ENCODE measurements around the gene PLEKHA5.

The PLEKHA5 gene

GRCh38 chr12:19171731-19172130, 42.2 kb downstream of the PLEKHA5 start:
- Mint-ChIP-seq H3K27ac (no peak overlapping the region), H3K27me3 (no peaks in the 10 kb centered on the region), H3K9me3 (no peaks in the 10 kb centered on the region), H3K4me3 (no peak overlapping the region), H3K4me1 (ENCODE audit: low read depth) (no peaks in the 10 kb centered on the region), H3K36me3 (ENCODE audit: low read depth) (no peaks in the 10 kb centered on the region)

GRCh38 chr12:19177754-19178153, 48.2 kb downstream of the PLEKHA5 start:
- H3K27ac Mint-ChIP-seq, result no peak overlapping the region

GRCh38 chr12:19179986-19180385, 50.5 kb downstream of the PLEKHA5 start:
- H3K27ac Mint-ChIP-seq, result no peak overlapping the region
- H3K9me3 Mint-ChIP-seq, result no peaks in the 10 kb centered on the region
- H3K4me1 Mint-ChIP-seq (ENCODE audit: low read depth), result no peaks in the 10 kb centered on the region
- H3K27me3 Mint-ChIP-seq, result no peaks in the 10 kb centered on the region
- H3K4me3 Mint-ChIP-seq, result no peak overlapping the region
- H3K36me3 Mint-ChIP-seq (ENCODE audit: low read depth), result no peaks in the 10 kb centered on the region

More at GRCh38 chr12:19177754-19178153, 48.2 kb downstream of the PLEKHA5 start:
- Mint-ChIP-seq H3K27me3 (no peaks in the 10 kb centered on the region), H3K4me3 (no peak overlapping the region), H3K36me3 (ENCODE audit: low read depth) (no peaks in the 10 kb centered on the region), H3K4me1 (ENCODE audit: low read depth) (no peaks in the 10 kb centered on the region), H3K9me3 (no peaks in the 10 kb centered on the region)

- Mint-ChIP-seq H3K36me3 (ENCODE audit: low read depth) (no peaks in the 10 kb centered on the region), H3K27ac (no peak overlapping the region), H3K4me1 (ENCODE audit: low read depth) (no peaks in the 10 kb centered on the region), H3K4me3 (no peak overlapping the region), H3K9me3 (no peaks in the 10 kb centered on the region), H3K27me3 (no peaks in the 10 kb centered on the region)
Measured at GRCh38 chr12:19181666-19182426, 52.3 kb downstream of the PLEKHA5 start.

- no peak overlapping the region for H3K4me3 Mint-ChIP-seq
- H3K27ac Mint-ChIP-seq, result no peak overlapping the region
- H3K36me3 Mint-ChIP-seq (ENCODE audit: low read depth), result no peaks in the 10 kb centered on the region
- H3K4me1 Mint-ChIP-seq (ENCODE audit: low read depth), result no peaks in the 10 kb centered on the region
- H3K9me3 Mint-ChIP-seq, result no peaks in the 10 kb centered on the region
- H3K27me3 Mint-ChIP-seq, result no peaks in the 10 kb centered on the region
Measured at GRCh38 chr12:19183121-19183838, 53.7 kb downstream of the PLEKHA5 start.

- no peaks in the 10 kb centered on the region for H3K36me3 Mint-ChIP-seq (ENCODE audit: low read depth)
- H3K27ac Mint-ChIP-seq, result no peak overlapping the region
- no peaks in the 10 kb centered on the region for H3K4me1 Mint-ChIP-seq (ENCODE audit: low read depth)
- no peaks in the 10 kb centered on the region for H3K27me3 Mint-ChIP-seq
- no peaks in the 10 kb centered on the region for H3K9me3 Mint-ChIP-seq
- H3K4me3 Mint-ChIP-seq, result no peak overlapping the region
Measured at GRCh38 chr12:19185262-19185929, 55.9 kb downstream of the PLEKHA5 start.

- H3K27me3 Mint-ChIP-seq, result no peaks in the 10 kb centered on the region
- no peak overlapping the region for H3K27ac Mint-ChIP-seq
- no peak overlapping the region for H3K4me3 Mint-ChIP-seq
- no peaks in the 10 kb centered on the region for H3K36me3 Mint-ChIP-seq (ENCODE audit: low read depth)
- no peaks in the 10 kb centered on the region for H3K4me1 Mint-ChIP-seq (ENCODE audit: low read depth)
- H3K9me3 Mint-ChIP-seq, result no peaks in the 10 kb centered on the region
Measured at GRCh38 chr12:19186722-19187661, 57.5 kb downstream of the PLEKHA5 start.

- H3K36me3 Mint-ChIP-seq (ENCODE audit: low read depth), result no peaks in the 10 kb centered on the region
- no peaks in the 10 kb centered on the region for H3K4me1 Mint-ChIP-seq (ENCODE audit: low read depth)
- H3K27me3 Mint-ChIP-seq, result no peaks in the 10 kb centered on the region
- no peak overlapping the region for H3K4me3 Mint-ChIP-seq
- H3K27ac Mint-ChIP-seq, result no peak overlapping the region
- no peaks in the 10 kb centered on the region for H3K9me3 Mint-ChIP-seq
Measured at GRCh38 chr12:19189522-19189921, 60.0 kb downstream of the PLEKHA5 start.

- H3K4me1 Mint-ChIP-seq (ENCODE audit: low read depth), result no peaks in the 10 kb centered on the region
- no peaks in the 10 kb centered on the region for H3K9me3 Mint-ChIP-seq
- no peaks in the 10 kb centered on the region for H3K36me3 Mint-ChIP-seq (ENCODE audit: low read depth)
- H3K27me3 Mint-ChIP-seq, result no peaks in the 10 kb centered on the region
- H3K27ac Mint-ChIP-seq, result no peak overlapping the region
- no peak overlapping the region for H3K4me3 Mint-ChIP-seq
Measured at GRCh38 chr12:19190292-19191031, 60.9 kb downstream of the PLEKHA5 start.

- Mint-ChIP-seq H3K9me3 (no peaks in the 10 kb centered on the region), H3K4me3 (no peak overlapping the region), H3K4me1 (ENCODE audit: low read depth) (no peaks in the 10 kb centered on the region), H3K36me3 (ENCODE audit: low read depth) (no peaks in the 10 kb centered on the region), H3K27ac (no peak overlapping the region), H3K27me3 (no peaks in the 10 kb centered on the region)
Measured at GRCh38 chr12:19191089-19191488, 61.6 kb downstream of the PLEKHA5 start.

GRCh38 chr12:19191563-19191962, 62.0 kb downstream of the PLEKHA5 start:
- H3K4me3 Mint-ChIP-seq, result no peak overlapping the region
- no peaks in the 10 kb centered on the region for H3K36me3 Mint-ChIP-seq (ENCODE audit: low read depth)
- H3K27ac Mint-ChIP-seq, result no peak overlapping the region
- no peaks in the 10 kb centered on the region for H3K27me3 Mint-ChIP-seq
- H3K9me3 Mint-ChIP-seq, result no peaks in the 10 kb centered on the region
- no peaks in the 10 kb centered on the region for H3K4me1 Mint-ChIP-seq (ENCODE audit: low read depth)

GRCh38 chr12:19192710-19193109, 63.2 kb downstream of the PLEKHA5 start:
- Mint-ChIP-seq H3K27ac (no peak overlapping the region), H3K9me3 (no peaks in the 10 kb centered on the region), H3K36me3 (ENCODE audit: low read depth) (no peaks in the 10 kb centered on the region), H3K4me3 (no peak overlapping the region), H3K27me3 (no peaks in the 10 kb centered on the region), H3K4me1 (ENCODE audit: low read depth) (no peaks in the 10 kb centered on the region)

GRCh38 chr12:19194963-19195362, 65.4 kb downstream of the PLEKHA5 start:
- H3K4me3 Mint-ChIP-seq, result no peak overlapping the region
- H3K27ac Mint-ChIP-seq, result no peak overlapping the region
- H3K9me3 Mint-ChIP-seq, result no peaks in the 10 kb centered on the region
- H3K4me1 Mint-ChIP-seq (ENCODE audit: low read depth), result no peaks in the 10 kb centered on the region
- no peaks in the 10 kb centered on the region for H3K36me3 Mint-ChIP-seq (ENCODE audit: low read depth)
- H3K27me3 Mint-ChIP-seq, result no peaks in the 10 kb centered on the region
